K562 (cell line): ENCODE measurements around the gene SMS. TPM values are rescaled to one million over a fixed set of nuclear protein-coding genes. Genes with fewer than 3 reads are reported as not detected.
"Not testable (repeated sequence)": the region's sequence is repeated elsewhere in the genome, so short reads cannot be mapped to it uniquely, and the experiment has no call there.

Experiments used
- ATAC-seq: fragments of 200-7000 bp; cut with Tn5 transposase; 3 replicates; pipeline ENCODE4 v1.9.1; 2020; ENCODE audit warnings: moderate library complexity
- BruUV-seq: library from RNA; stranded (reverse); fragments of 400-500 nt; replicated peaks from 2 replicates; lab custom pipeline; 2021; lab: Mats Ljungman, UMichigan
- CTCF ChIA-PET: fragments of 300-600 bp; formaldehyde crosslinking; extraction: SDS; loops from one replicate; lab custom pipeline; 2021; ENCODE audit warnings: low intra/inter-chr PET ratio; lab: Yijun Ruan, JAX
- POLR2A ChIA-PET: fragments of 300-600, 350-650 bp; sonication (Branson Sonifier 250); formaldehyde crosslinking; extraction: SDS; loops from one replicate; lab custom pipeline; 2021; ENCODE audit warnings: antibody characterized with exemption, inconsistent platforms; lab: Yijun Ruan, JAX
- DNase-seq, 4 experiments: peaks; one replicate each; pipeline versions ENCODE4 v3.0.0 to v3.0.0-alpha.2; 2011 to 2018; ENCODE audit warnings: low spot score in 3 of 4, mixed read lengths in 3 of 4; ENCODE audit errors: extremely low read depth in 1 of 4
- FAIRE-seq: peaks from 2 replicates; lab custom pipeline; 2011; peaks lifted over from hg19 to GRCh38; lab: Jason Lieb, UNC
- H2AFZ ChIP-seq: 2 replicates; pipeline ENCODE4 v1.6.0; 2011; ENCODE audit warnings: low read depth, low read length, control low read depth, inconsistent platforms
- H3K27ac ChIP-seq: fragments of 200-600 bp; 3 replicates; pipeline ENCODE4 v1.8.0; 2011; ENCODE audit warnings: low read depth, mild to moderate bottlenecking, control low read depth, inconsistent platforms, low read length, moderate library complexity, mixed read lengths; ENCODE audit errors: extremely low read depth
- H3K27me3 ChIP-seq, 2 experiments: fragments of 300-600 bp in 1 of 2; 2 replicates in 1 of 2; 3 replicates in 1 of 2; pipeline versions ENCODE4 v1.6.0 to v1.8.0; 2011; ENCODE audit warnings: inconsistent platforms in 2 of 2, low read length in 2 of 2, mild to moderate bottlenecking in 1 of 2, mixed read lengths in 1 of 2, moderate library complexity in 1 of 2; ENCODE audit not compliant: control insufficient read depth in 2 of 2, insufficient read depth in 2 of 2
- H3K36me3 ChIP-seq: fragments of 300-600 bp; 3 replicates; pipeline ENCODE4 v1.8.0; 2011; ENCODE audit warnings: mild to moderate bottlenecking, low read length, inconsistent platforms; ENCODE audit not compliant: control insufficient read depth, insufficient read depth
- H3K4me1 ChIP-seq, 2 experiments: fragments of 200-600 bp in 1 of 2; replicated peaks in 1 of 2; 2 replicates in 1 of 2; 3 replicates in 1 of 2; pipeline versions ENCODE4 v1.5.1 to v1.8.0; 2011; ENCODE audit warnings: inconsistent platforms in 2 of 2, low read length in 2 of 2, mild to moderate bottlenecking in 1 of 2, mixed read lengths in 1 of 2, moderate library complexity in 1 of 2; ENCODE audit not compliant: control insufficient read depth in 2 of 2, insufficient read depth in 2 of 2
- H3K4me2 ChIP-seq: 2 replicates; pipeline ENCODE4 v1.6.1; 2011; ENCODE audit warnings: low read length, control low read depth, inconsistent platforms, mixed read lengths; ENCODE audit not compliant: insufficient read depth
- H3K4me3 ChIP-seq: fragments of 200-600 bp; sonication (generic), shearing (Covaris generic); 2 replicates; pipeline ENCODE4 v1.5.1; 2016; ENCODE audit warnings: control low read depth, inconsistent platforms
- H3K79me2 ChIP-seq: fragments of 200-600 bp; 3 replicates; pipeline ENCODE4 v1.8.0; 2011; ENCODE audit warnings: low read length, inconsistent platforms; ENCODE audit not compliant: control insufficient read depth, insufficient read depth
- H3K9ac ChIP-seq, 2 experiments: 2 replicates each; pipeline versions ENCODE4 v1.6.0 to v1.6.1; 2011; ENCODE audit warnings: low read depth in 2 of 2, low read length in 2 of 2, control low read depth in 1 of 2, inconsistent platforms in 1 of 2, mild to moderate bottlenecking in 1 of 2, mixed read lengths in 1 of 2; ENCODE audit not compliant: insufficient read depth in 1 of 2
- H3K9me1 ChIP-seq: one replicate; pipeline ENCODE4 v1.6.0; 2011; ENCODE audit warnings: inconsistent platforms, mild to moderate bottlenecking, low read length, moderate library complexity; ENCODE audit not compliant: control insufficient read depth, insufficient read depth
- H3K9me3 ChIP-seq: replicated peaks from 2 replicates; pipeline ENCODE4 v1.5.1; 2011; ENCODE audit warnings: low read depth, low read length, inconsistent platforms; ENCODE audit not compliant: control insufficient read depth, insufficient read depth
- H4K20me1 ChIP-seq: replicated peaks from 2 replicates; pipeline ENCODE4 v1.6.1; 2011; ENCODE audit warnings: low read length, inconsistent platforms, mixed read lengths; ENCODE audit not compliant: control insufficient read depth, insufficient read depth
- C11orf30 ChIP-seq: fragments of 450-650 bp; IDR thresholded peaks from 2 replicates; pipeline ENCODE4 v1.6.1; 2016; ENCODE audit warnings: low read depth, mild to moderate bottlenecking
- CEBPG ChIP-seq, 3 experiments: fragments of 200-800 bp in 1 of 3; sonication (Bioruptor generic) in 1 of 3; sonication (generic) in 1 of 3; formaldehyde crosslinking in 1 of 3; IDR thresholded peaks in 2 of 3; conservative IDR thresholded peaks in 1 of 3; 2 replicates each; pipeline versions ENCODE4 v1.6.1 to v1.8.0; 2016 to 2022; ENCODE audit warnings: missing compliant biosample characterization in 2 of 3, missing genetic modification characterization in 2 of 3, mild to moderate bottlenecking in 1 of 3, missing genetic modification reagents in 1 of 3
- MAFF ChIP-seq: IDR thresholded peaks from 2 replicates; pipeline ENCODE4 v1.6.1; 2012; ENCODE audit warnings: low read length, improper control_type of control experiment
- NEUROD1 ChIP-seq: fragments of 150-350 bp; IDR thresholded peaks from 2 replicates; pipeline ENCODE4 v1.6.1; 2014; ENCODE audit warnings: borderline replicate concordance, low read length, low read depth; ENCODE audit not compliant: partially characterized antibody
- VEZF1 ChIP-seq: fragments of 200-800 bp; sonication (Bioruptor generic); IDR thresholded peaks from 2 replicates; pipeline ENCODE4 v1.6.1; 2017; ENCODE audit warnings: missing genetic modification characterization, missing compliant biosample characterization
- ZFP1 ChIP-seq: fragments of 450-650 bp; formaldehyde crosslinking; IDR thresholded peaks from 2 replicates; pipeline ENCODE4 v1.4.0; 2020; ENCODE audit warnings: mild to moderate bottlenecking, mixed read lengths
- ZNF316 ChIP-seq: fragments of 450-650 bp; IDR thresholded peaks from 2 replicates; pipeline ENCODE4 v1.6.1; 2016
- ZNF384 ChIP-seq: IDR thresholded peaks from 2 replicates; pipeline ENCODE4 v1.6.1; 2012; ENCODE audit warnings: low read depth, low read length, improper control_type of control experiment
- WGBS: fragments of 100-300 bp; shearing (Covaris generic); methylation state at CpG from one replicate; pipeline ENCODE4 v1.1.6; 2016; ENCODE audit warnings: low coverage, mixed read lengths; ENCODE audit not compliant: insufficient coverage; ENCODE audit errors: missing lambda C conversion rate; 5-methylcytosine and 5-hydroxymethylcytosine counted together
- in situ Hi-C: fragments of 300-500 bp; cut with MboI; formaldehyde crosslinking; loops from 4 replicates; pipeline ENCODE4 v1.15.0; 2018; ENCODE audit warnings: inconsistent platforms, mixed read lengths
- intact Hi-C: fragments of 100-400 bp; cut with micrococcal nuclease; formaldehyde crosslinking; loops from 2 replicates; pipeline ENCODE4 v1.14.2; 2022
- polyA plus RNA-seq, 8 experiments: library from polyadenylated mRNA; depleted of rRNA in 4 of 8; stranded (reverse) in 5 of 8; unstranded in 3 of 8; fragments of >200 nt; fragmentation: Nextera tagmentation in 2 of 8; fragmentation: Illumina TruSeq in 1 of 8; extraction: Ambion mirVana in 2 of 8; extraction: Trizol in 1 of 8; gene quantifications; 2 replicates each; pipeline versions ENCODE4 v1.2.1 to v1.2.3, GENCODE V29; 2011 to 2014; ENCODE audit warnings: inconsistent platforms in 1 of 8, missing spikeins in 1 of 8
- total RNA-seq, 7 experiments: library from RNA; depleted of rRNA in 6 of 7; stranded (reverse); fragments of >200 nt in 6 of 7; fragmentation: Illumina TruSeq in 2 of 7; extraction: Trizol in 2 of 7; gene quantifications; 2 replicates each; pipeline versions ENCODE4 v1.2.1 to v1.2.3, GENCODE V29; 2011 to 2021; ENCODE audit warnings: low replicate concordance in 1 of 7

Gene SMS
- total and polyA plus RNA-seq, 9 of the 15 experiments (the other 6 are each of a cell fraction or from before 2014, with no cell fraction given), result 71.1 to 193 (median 152) TPM

- TF ChIP-seq ZNF316 (no peak), MAFF (peak; percentile 23; the same call in 1 of the 2 replicates), VEZF1 (CRISPR knock-in tag) (peak; percentile 52), ZFP1 (CRISPR knock-in tag) (no peak), NEUROD1 (no peak), ZNF384 (peak; percentile 56), C11orf30 (peak; percentile 63; the same call in 1 of the 2 replicates)
Observed at GRCh38 chrX:21952624-21953023, 12.1 kb downstream of the SMS start (continued).

GRCh38 chrX:21953195-21953830, 12.8 kb downstream of the SMS start:
- BruUV-seq, FAIRE-seq, CTCF ChIA-PET: not testable (repeated sequence)

More at GRCh38 chrX:21953195-21953830, 12.8 kb downstream of the SMS start:
- H3K9me1 ChIP-seq; H2AFZ ChIP-seq; intact Hi-C loops; DNase-seq; H3K9ac ChIP-seq; in situ Hi-C loops; H3K27me3 ChIP-seq; H3K9me3 ChIP-seq; H4K20me1 ChIP-seq; H3K4me3 ChIP-seq; TF ChIP-seq CEBPG (CRISPR knock-in tag; IDR thresholded peaks at IDR 0.05): not testable (repeated sequence)
- H3K27ac ChIP-seq, result peak overlapping the region; percentile 64; the same call in 2 of the 3 replicates
- 0 out of 4 replicates have a peak, but pooled peaks of 1 of the 2 experiments have one; percentile 11 for TF ChIP-seq CEBPG (tag; conservative IDR thresholded peaks at IDR 0.05 in 1 of 2, IDR thresholded peaks at IDR 0.05 in 1 of 2)
- H3K36me3 ChIP-seq, result peaks cover 20% of the 10 kb centered on the region; the same call in 2 of the 3 replicates
- H3K4me1 ChIP-seq, result peaks cover 0 to 26% of the 10 kb centered on the region in 2 experiments; a peak in 4 of 5 replicates
- H3K4me2 ChIP-seq, result peak overlapping the region; percentile 55
- peak; percentile 24; the same call in 1 of the 3 replicates for ATAC-seq
- peaks cover 96% of the 10 kb centered on the region for H3K79me2 ChIP-seq
- WGBS, result 27% methylated on average over 6 of the region's 6 CpGs
- POLR2A ChIA-PET, result interaction anchor here (1.8 kb wide), 1 partner anchor 11 kb away, joined by 4 read pairs; no protein-coding TSS in a partner anchor
